Stimulated activated naive CD8-positive, alpha-beta T cell treated with anti-CD3 and anti-CD28 coated beads, Interleukin-15, amount 100 ng/mL, for 72 hours (primary cell): ENCODE results near the gene NF2.

Experiments
- ATAC-seq: fragments of 150-1000 bp; cut with Tn5 transposase; 2 replicates; pipeline ENCODE4 v1.10.0; 2021; ENCODE audit warnings: mild to moderate bottlenecking, moderate library complexity
- DNase-seq, 2 donors: peaks; one replicate each; pipeline ENCODE4 v3.0.0; 2021 to 2022
- H3K27ac Mint-ChIP-seq, 2 donors: one replicate each; pipeline ENCODE4 v1.8.0; 2022; ENCODE audit warnings: mild to moderate bottlenecking in 2 of 2, mixed read lengths in 2 of 2, moderate library complexity in 2 of 2
- H3K27me3 Mint-ChIP-seq: one replicate; pipeline ENCODE4 v1.8.0; 2022; ENCODE audit warnings: mixed read lengths
- H3K4me1 Mint-ChIP-seq: one replicate; pipeline ENCODE4 v1.8.0; 2022; ENCODE audit warnings: mild to moderate bottlenecking, mixed read lengths
- H3K4me3 Mint-ChIP-seq, 2 donors: one replicate each; pipeline ENCODE4 v1.8.0; 2022; ENCODE audit warnings: mild to moderate bottlenecking in 2 of 2, mixed read lengths in 2 of 2, moderate library complexity in 1 of 2
- H3K9me3 Mint-ChIP-seq, 2 donors: one replicate each; pipeline ENCODE4 v1.8.0; 2022; ENCODE audit warnings: mixed read lengths in 2 of 2

NF2 gene

DNA sequence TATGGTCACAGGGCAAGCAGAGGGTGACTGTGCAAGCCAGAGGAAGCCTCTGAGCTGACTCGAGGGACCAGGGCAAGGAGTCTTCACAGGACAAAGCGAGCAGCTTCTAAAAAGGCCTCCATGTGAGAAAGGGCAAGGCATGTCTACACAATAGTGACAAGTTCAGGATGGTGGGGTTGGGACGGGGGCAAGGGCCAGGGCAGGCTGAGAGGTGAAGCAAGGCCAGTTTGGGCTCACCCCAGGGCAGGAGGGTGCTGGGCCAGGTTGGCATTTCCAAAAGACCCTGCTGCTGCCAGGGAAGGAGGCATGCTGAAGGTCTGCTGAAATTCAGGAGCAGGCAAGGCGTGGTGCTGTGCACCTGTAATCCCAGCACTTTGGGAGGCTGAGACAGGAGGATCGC lies 104.0 kb downstream of the NF2 start:
- DNase-seq: no peak
- no peak overlapping the region for H3K4me3 Mint-ChIP-seq
- peak overlapping the region in 1 of 2 donors; percentile 29 for H3K27ac Mint-ChIP-seq
- no peak for ATAC-seq
- no peaks in the 10 kb centered on the region for H3K9me3 Mint-ChIP-seq
- peaks cover 21% of the 10 kb centered on the region for H3K27me3 Mint-ChIP-seq
- no peaks in the 10 kb centered on the region for H3K4me1 Mint-ChIP-seq

GRCh38 chr22:29710193-29710592 lies 106.8 kb downstream of the NF2 start:
- no peaks in the 10 kb centered on the region for H3K4me1 Mint-ChIP-seq
- no peak for ATAC-seq
- peaks cover 26% of the 10 kb centered on the region for H3K27me3 Mint-ChIP-seq
- H3K27ac Mint-ChIP-seq: no peak overlapping the region
- no peaks in the 10 kb centered on the region for H3K9me3 Mint-ChIP-seq
- DNase-seq: no peak
- no peak overlapping the region for H3K4me3 Mint-ChIP-seq

DNA sequence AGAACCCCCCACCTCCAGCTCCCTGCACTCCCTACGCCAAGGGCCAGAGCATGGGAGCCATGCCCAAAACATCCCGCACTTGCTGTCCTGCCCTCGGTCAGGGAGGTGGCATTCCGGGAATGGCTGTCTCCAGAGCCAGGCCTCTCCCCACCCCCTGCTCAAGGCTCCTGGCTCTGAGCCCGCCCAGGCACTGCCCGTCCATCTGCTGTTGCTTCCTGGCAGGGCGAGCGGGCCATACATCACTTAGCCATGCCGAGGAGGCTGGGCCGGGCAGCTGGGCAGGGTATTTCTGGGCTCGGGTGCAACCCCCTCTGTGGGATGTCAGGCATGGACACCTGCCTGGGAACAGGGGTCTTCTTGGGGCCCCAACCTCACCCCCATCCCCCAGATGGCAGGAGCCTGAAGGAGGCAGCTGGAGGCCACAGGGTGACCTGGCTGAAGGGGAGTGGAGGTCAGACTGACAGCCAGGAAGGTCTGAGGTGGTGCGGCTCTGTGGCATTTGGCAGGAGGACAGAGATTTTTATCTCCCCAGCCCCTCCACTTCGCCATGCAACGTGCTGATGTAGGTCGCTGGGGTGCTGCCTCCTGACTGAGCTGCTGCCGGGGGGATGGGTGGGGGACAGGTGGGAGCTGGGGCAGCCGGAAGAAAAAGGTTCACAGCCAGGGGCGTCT lies 107.6 kb downstream of the NF2 start:
- DNase-seq: no peak
- no peak for ATAC-seq
- no peaks in the 10 kb centered on the region for H3K9me3 Mint-ChIP-seq
- H3K4me1 Mint-ChIP-seq: no peaks in the 10 kb centered on the region
- H3K4me3 Mint-ChIP-seq: no peak overlapping the region
- H3K27ac Mint-ChIP-seq: no peak overlapping the region
- peaks cover 32% of the 10 kb centered on the region for H3K27me3 Mint-ChIP-seq

DNA sequence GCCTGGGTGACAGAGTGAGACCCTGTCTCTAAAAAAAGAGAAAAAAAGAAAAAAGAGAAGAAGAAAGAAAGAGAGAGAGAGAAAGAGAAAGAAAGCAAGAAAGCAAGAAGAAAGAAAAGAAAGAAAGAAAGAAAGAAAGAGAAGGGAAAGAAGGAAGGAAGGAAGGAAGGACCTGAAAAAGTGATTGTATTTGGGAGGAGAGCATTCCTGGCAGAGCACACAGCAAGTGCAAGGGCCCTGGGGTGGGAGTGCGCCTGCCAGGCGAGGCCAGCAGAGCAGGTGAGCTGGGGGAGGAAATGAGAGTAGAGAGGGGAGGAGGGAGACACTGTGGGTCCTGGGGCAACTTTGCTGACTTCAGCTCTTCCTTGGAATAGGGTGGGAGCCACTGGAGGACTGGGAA lies 108.7 kb downstream of the NF2 start:
- DNase-seq (no peak), ATAC-seq (no peak)
- Mint-ChIP-seq H3K27ac (no peak overlapping the region), H3K4me1 (no peaks in the 10 kb centered on the region), H3K9me3 (no peaks in the 10 kb centered on the region), H3K4me3 (no peak overlapping the region), H3K27me3 (peaks cover 42% of the 10 kb centered on the region)

GRCh38 chr22:29713156-29713727 lies 109.8 kb downstream of the NF2 start:
- no peak for DNase-seq
- Mint-ChIP-seq H3K9me3 (no peaks in the 10 kb centered on the region), H3K27ac (no peak overlapping the region), H3K27me3 (peaks cover 54% of the 10 kb centered on the region), H3K4me3 (no peak overlapping the region), H3K4me1 (no peaks in the 10 kb centered on the region)
- ATAC-seq: no peak

DNA sequence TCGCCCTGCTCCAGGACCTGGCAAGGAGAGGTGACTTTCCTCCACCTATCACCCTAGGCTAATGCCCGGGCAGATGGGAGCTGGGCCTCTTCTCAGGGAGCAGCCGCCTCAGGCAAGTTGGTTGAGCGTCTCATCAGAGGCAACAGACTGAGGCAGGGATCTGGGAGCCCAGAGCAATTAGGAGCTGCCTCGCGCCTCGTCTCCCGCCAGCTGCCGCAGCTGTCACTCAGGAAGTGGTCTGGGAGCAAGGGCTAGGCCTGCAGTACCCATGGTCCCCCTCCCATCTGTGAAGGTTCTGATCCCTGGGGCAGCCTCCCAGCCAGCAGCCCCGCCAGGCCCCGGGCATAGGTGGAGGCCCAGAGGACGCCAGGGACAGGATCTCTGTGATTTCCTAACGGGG lies 111.8 kb downstream of the NF2 start:
- Mint-ChIP-seq H3K27me3 (peaks cover 67% of the 10 kb centered on the region), H3K9me3 (no peaks in the 10 kb centered on the region), H3K4me3 (no peak overlapping the region), H3K4me1 (peaks cover 8% of the 10 kb centered on the region), H3K27ac (no peak overlapping the region)
- ATAC-seq (no peak), DNase-seq (no peak)

DNA sequence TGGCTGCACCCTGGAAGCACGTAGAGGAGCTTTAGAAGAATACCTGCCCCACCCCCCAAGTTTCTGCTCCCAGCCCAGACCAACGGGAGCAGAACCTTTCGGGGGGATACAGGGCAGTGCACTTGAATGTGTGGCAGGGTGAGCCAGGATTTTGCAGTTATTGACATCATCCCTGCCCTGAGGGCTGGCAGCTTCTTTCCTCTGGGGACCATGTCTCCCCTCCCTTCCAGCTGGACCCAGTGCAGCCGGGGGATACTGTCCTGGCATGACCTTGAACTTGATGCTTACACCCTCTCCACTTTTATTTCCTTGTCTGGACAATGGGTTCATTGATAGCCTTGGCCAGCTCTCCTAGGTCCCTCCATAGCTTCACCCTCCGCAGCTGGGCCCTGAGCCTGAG lies 112.3 kb downstream of the NF2 start:
- no peak for DNase-seq
- Mint-ChIP-seq H3K9me3 (no peaks in the 10 kb centered on the region), H3K27me3 (peaks cover 64% of the 10 kb centered on the region), H3K27ac (no peak overlapping the region), H3K4me1 (peaks cover 8% of the 10 kb centered on the region), H3K4me3 (no peak overlapping the region)
- no peak for ATAC-seq

GRCh38 chr22:29716814-29717545 lies 113.5 kb downstream of the NF2 start:
- peak in 1 of 2 donors; percentile 19 for DNase-seq

DNA sequence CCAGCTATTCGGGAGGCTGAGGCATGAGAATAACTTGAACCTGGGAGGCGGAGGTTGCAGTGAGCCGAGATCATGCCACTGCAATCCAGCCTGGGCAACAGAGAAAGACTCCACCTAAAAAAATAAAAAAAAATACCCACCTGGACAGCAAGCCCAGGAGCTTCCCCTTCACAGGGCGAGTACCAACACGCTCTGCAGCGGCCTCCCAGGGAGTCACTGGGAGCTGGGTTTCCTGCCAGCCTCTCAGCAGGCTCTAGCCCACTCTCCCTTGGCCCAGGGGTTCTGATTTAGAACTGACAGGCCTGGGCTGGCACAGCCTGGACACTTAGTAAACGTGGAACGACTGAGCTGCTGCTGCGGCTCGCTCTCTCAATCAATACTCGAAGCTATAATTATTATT lies 114.4 kb downstream of the NF2 start:
- H3K4me3 Mint-ChIP-seq: no peak overlapping the region
- ATAC-seq (no peak), DNase-seq (no peak)
- H3K4me1 Mint-ChIP-seq: peaks cover 8% of the 10 kb centered on the region
- no peaks in the 10 kb centered on the region for H3K9me3 Mint-ChIP-seq
- H3K27ac Mint-ChIP-seq: no peak overlapping the region
- H3K27me3 Mint-ChIP-seq: peaks cover 83% of the 10 kb centered on the region

More at GRCh38 chr22:29716814-29717545, 113.5 kb downstream of the NF2 start:
- ATAC-seq: no peak
- Mint-ChIP-seq H3K4me1 (peaks cover 8% of the 10 kb centered on the region), H3K9me3 (no peaks in the 10 kb centered on the region), H3K27me3 (peaks cover 75% of the 10 kb centered on the region), H3K27ac (no peak overlapping the region), H3K4me3 (no peak overlapping the region)

- DNase-seq (no peak), ATAC-seq (no peak)
- Mint-ChIP-seq H3K9me3 (no peaks in the 10 kb centered on the region), H3K4me3 (peak overlapping the region in 1 of 2 donors; percentile 73), H3K27me3 (peaks cover 87% of the 10 kb centered on the region), H3K27ac (no peak overlapping the region), H3K4me1 (peaks cover 8% of the 10 kb centered on the region)
These were observed 115.8 kb downstream of the NF2 start for GRCh38 chr22:29718949-29719898.

- H3K4me1 Mint-ChIP-seq: peaks cover 8% of the 10 kb centered on the region
- DNase-seq (no peak), ATAC-seq (peak; percentile 30)
- no peaks in the 10 kb centered on the region for H3K9me3 Mint-ChIP-seq
- H3K4me3 Mint-ChIP-seq: peak within 1 kb of the TSS in 1 of 2 donors; percentile 73
- no peak within 1 kb of the TSS for H3K27ac Mint-ChIP-seq
- H3K27me3 Mint-ChIP-seq: peaks cover 80% of the 10 kb centered on the region
These were observed 116.6 kb downstream of the NF2 start, which contains the start of gene CABP7 for GRCh38 chr22:29719899-29720645. TSS of gene CABP7 (plus strand) at chr22:29720003. CDS start at chr22:29720425, 422 bp downstream.

- no peak overlapping the region for H3K4me3 Mint-ChIP-seq
- no peaks in the 10 kb centered on the region for H3K9me3 Mint-ChIP-seq
- no peak overlapping the region for H3K27ac Mint-ChIP-seq
- peaks cover 8% of the 10 kb centered on the region for H3K4me1 Mint-ChIP-seq
- ATAC-seq: no peak
- peaks cover 83% of the 10 kb centered on the region for H3K27me3 Mint-ChIP-seq
- no peak for DNase-seq
These were observed 117.4 kb downstream of the NF2 start for GRCh38 chr22:29720811-29721323.

DNA sequence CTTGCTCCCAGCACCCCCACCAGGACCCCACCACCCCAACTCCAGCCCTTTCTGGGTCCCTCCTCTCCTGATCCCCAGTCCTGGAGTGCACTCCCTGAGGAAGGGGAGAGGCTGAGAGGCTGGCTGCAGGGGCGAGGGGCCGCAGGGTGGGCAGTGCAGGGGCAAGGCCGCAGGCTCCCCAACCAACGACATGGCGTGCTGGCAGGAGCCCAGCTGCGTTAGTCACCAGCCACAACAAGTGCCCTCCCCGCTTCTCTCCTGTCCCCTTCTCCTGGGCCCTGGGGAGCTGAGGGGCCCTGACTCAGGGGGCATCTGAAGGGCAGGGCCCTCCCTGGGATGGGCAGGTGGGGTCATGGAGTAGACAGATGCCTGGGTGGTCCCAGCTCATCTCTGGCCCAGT lies 118.7 kb downstream of the NF2 start:
- Mint-ChIP-seq H3K4me1 (peaks cover 8% of the 10 kb centered on the region), H3K27me3 (peaks cover 77% of the 10 kb centered on the region), H3K9me3 (no peaks in the 10 kb centered on the region), H3K4me3 (no peak overlapping the region), H3K27ac (no peak overlapping the region)
- ATAC-seq: no peak
- no peak for DNase-seq

- DNase-seq (no peak), ATAC-seq (no peak)
- H3K27ac Mint-ChIP-seq: no peak overlapping the region
- peaks cover 8% of the 10 kb centered on the region for H3K4me1 Mint-ChIP-seq
- no peak overlapping the region for H3K4me3 Mint-ChIP-seq
- no peaks in the 10 kb centered on the region for H3K9me3 Mint-ChIP-seq
- peaks cover 73% of the 10 kb centered on the region for H3K27me3 Mint-ChIP-seq
These were observed 119.2 kb downstream of the NF2 start for GRCh38 chr22:29722587-29722986.
